ENCODE results near the gene IFI30. TPM values are rescaled to one million over a fixed set of nuclear protein-coding genes. Genes with fewer than 3 reads are reported as not detected.

Gene IFI30
- polyA plus RNA-seq, 1 donor = 270 TPM

DNA sequence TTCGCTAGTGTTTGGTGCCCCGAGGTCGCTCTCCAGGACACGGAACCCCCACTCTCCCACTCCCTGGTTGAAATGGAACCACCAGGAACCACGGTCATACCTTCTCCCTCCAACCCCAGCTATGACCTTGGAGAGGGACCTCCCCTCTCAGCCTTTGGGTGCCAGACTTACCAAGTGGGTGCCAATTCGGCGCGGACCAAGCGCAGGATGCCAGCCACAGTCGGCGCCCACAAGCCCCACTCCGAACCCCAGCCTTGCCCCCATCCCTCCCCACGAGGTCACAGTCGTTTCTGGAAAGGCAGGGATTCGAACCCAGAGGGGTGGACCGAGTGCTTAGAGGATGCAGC, 51.7 kb downstream of the IFI30 start:
- peaks cover 18% of the 10 kb centered on the region for H3K4me1 ChIP-seq (ENCODE audit: control insufficient read depth, insufficient read depth, low read length)
- H3K4me3 ChIP-seq (ENCODE audit: low read length) = no peak overlapping the region
- no CpG with 5 or more reads among the region's 16 CpGs for WGBS (ENCODE audit: insufficient coverage, low lambda C conversion rate)
- H3K36me3 ChIP-seq (ENCODE audit: control insufficient read depth, insufficient read depth, low read length) = no peaks in the 10 kb centered on the region
- peaks cover 3% of the 10 kb centered on the region for H3K9me3 ChIP-seq (ENCODE audit: control insufficient read depth, low read depth, low read length)
- DNase-seq = no peak
- H3K27me3 ChIP-seq (ENCODE audit: control insufficient read depth, insufficient read depth, low read length) = peaks cover 59% of the 10 kb centered on the region
- no peak overlapping the region for H3K27ac ChIP-seq (ENCODE audit: low read length)

DNA sequence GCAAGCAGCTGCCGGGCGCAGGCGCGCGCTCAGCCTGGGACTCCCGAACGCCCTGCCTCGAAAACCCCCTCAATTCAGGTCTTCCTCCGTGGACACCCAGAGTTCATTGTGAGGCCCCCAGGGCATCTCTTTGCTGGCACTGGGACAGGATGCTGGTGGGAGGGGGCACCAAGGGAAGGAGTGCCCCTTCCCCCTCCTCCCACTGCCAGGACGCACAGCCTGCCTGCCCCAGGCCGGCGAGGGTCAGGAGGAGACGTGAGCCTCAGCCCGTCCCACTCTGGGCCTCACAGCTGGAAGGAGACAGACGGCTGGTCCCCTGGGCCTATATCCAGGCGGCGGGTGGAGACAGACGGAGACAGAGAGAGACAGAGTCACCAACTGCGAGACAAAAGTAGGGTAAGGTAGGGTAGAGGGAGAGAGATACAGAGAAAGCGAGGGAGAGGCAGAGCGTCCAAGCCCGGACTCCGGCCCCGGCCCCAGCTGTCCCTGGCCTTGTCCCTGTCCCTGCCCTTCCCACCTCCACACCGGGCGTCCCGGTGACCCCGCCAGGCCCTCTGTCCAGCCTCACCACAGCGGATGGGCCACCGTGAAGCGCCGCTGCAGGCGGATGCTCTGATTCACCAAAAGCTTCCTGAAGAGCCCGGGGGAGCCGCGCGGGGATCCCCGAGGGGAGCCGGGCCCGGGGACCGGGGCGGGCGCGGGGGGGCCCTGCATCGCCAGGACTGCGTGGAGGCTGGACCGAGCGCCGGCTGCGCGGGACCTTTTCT, 52.3 kb downstream of the IFI30 start, which contains the start of gene PDE4C:
Gene PDE4C, minus strand, starts transcription at position 737 of the 767 bp plus-strand sequence. Its CDS starts 23 bp downstream, at position 714.
- DNase-seq = no peak
- peaks cover 18% of the 10 kb centered on the region for H3K4me1 ChIP-seq (ENCODE audit: control insufficient read depth, insufficient read depth, low read length)
- no peaks in the 10 kb centered on the region for H3K36me3 ChIP-seq (ENCODE audit: control insufficient read depth, insufficient read depth, low read length)
- H3K9me3 ChIP-seq (ENCODE audit: control insufficient read depth, low read depth, low read length) = peaks cover 3% of the 10 kb centered on the region
- no peak within 1 kb of the TSS for H3K4me3 ChIP-seq (ENCODE audit: low read length)
- H3K27me3 ChIP-seq (ENCODE audit: control insufficient read depth, insufficient read depth, low read length) = peaks cover 60% of the 10 kb centered on the region
- H3K27ac ChIP-seq (ENCODE audit: low read length) = no peak within 1 kb of the TSS
- 0% methylated on average over 2 of the region's 51 CpGs for WGBS (ENCODE audit: insufficient coverage, low lambda C conversion rate)

DNA sequence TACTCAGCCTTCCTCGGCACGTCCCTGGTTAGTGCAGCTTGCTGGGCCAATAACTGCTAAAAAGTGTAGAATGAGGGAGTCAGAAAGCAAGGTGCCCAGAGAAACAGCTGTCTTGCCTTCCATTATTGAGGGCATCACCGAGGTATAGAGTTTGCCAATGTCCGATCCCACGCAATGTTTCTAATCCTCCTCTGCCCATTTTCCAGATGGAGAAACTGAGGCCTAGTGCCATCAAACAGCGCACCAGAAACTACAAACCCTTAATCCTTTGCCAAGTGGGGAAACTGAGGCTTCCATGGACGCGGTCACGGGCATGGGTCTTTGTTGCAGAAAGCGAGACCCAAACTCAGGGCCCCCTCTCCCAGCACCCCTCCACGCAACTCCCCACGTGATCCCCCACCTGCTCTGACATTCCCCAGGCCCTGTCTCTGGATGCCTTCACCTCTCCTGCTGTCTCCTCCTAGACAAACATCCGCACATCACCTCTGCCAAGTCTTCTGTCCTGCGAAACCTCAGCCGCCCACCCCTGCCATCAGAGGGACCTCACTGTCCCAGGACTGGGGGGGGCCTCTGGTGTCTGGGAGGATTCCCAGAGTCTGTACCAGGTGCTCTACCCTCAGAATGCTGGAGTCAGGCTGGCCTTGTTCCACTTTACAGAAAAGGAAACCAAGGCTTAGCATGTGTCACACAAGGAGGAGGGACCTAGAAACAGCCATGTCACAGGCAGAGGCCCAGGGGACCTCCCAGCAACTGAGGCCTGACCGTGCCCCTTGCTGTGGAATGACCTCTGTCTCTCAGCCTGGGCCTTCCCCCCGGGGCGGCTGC, 53.6 kb downstream of the IFI30 start:
- WGBS (ENCODE audit: insufficient coverage, low lambda C conversion rate) = no CpG with 5 or more reads among the region's 18 CpGs
- H3K36me3 ChIP-seq (ENCODE audit: control insufficient read depth, insufficient read depth, low read length) = no peaks in the 10 kb centered on the region
- peaks cover 3% of the 10 kb centered on the region for H3K9me3 ChIP-seq (ENCODE audit: control insufficient read depth, low read depth, low read length)
- no peak overlapping the region for H3K4me3 ChIP-seq (ENCODE audit: low read length)
- peaks cover 65% of the 10 kb centered on the region for H3K27me3 ChIP-seq (ENCODE audit: control insufficient read depth, insufficient read depth, low read length)
- no peak overlapping the region for H3K27ac ChIP-seq (ENCODE audit: low read length)
- DNase-seq = no peak
- peaks cover 14% of the 10 kb centered on the region for H3K4me1 ChIP-seq (ENCODE audit: control insufficient read depth, insufficient read depth, low read length)

Other genes with a start within 250 kb of the IFI30 start
- gene CCDC124, start 240.8 kb upstream of the IFI30 start, polyA plus RNA-seq = 49.7 TPM
- gene KCNN1, start 206.7 kb upstream of the IFI30 start, polyA plus RNA-seq = 1.1 TPM
- gene ARRDC2, start 165.6 kb upstream of the IFI30 start, polyA plus RNA-seq = 7.7 TPM
- gene IL12RB1, start 86.9 kb upstream of the IFI30 start, polyA plus RNA-seq = 1.2 TPM
- 27.9 TPM for gene MAST3, start 76.0 kb upstream of the IFI30 start, polyA plus RNA-seq
- gene PIK3R2, start 20.6 kb upstream of the IFI30 start, polyA plus RNA-seq = 67.7 TPM
- 7.3 TPM for gene MPV17L2, start 19.4 kb downstream of the IFI30 start, polyA plus RNA-seq
- gene RAB3A, start 30.2 kb downstream of the IFI30 start, polyA plus RNA-seq = 5.3 TPM
- gene PDE4C, start 52.6 kb downstream of the IFI30 start, polyA plus RNA-seq = 1.2 TPM
- 5.5 TPM for gene IQCN, start 100.6 kb downstream of the IFI30 start, polyA plus RNA-seq
- gene JUND, start 107.8 kb downstream of the IFI30 start, polyA plus RNA-seq = 163 TPM
- gene LSM4, start 149.3 kb downstream of the IFI30 start, polyA plus RNA-seq = 94.8 TPM
- 77.2 TPM for gene PGPEP1, start 166.8 kb downstream of the IFI30 start, polyA plus RNA-seq
- gene GDF15, start 212.3 kb downstream of the IFI30 start, polyA plus RNA-seq = 20.3 TPM
- 3.1 TPM for gene LRRC25, start 223.8 kb downstream of the IFI30 start, polyA plus RNA-seq
- gene SSBP4, start 245.6 kb downstream of the IFI30 start, polyA plus RNA-seq = 105 TPM